ENCODE data around the gene CORT.
"Not testable (repeated sequence)": the region's sequence is repeated elsewhere in the genome, so short reads cannot be mapped to it uniquely, and the experiment has no call there.

The CORT gene, protein sequence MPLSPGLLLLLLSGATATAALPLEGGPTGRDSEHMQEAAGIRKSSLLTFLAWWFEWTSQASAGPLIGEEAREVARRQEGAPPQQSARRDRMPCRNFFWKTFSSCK

DNA sequence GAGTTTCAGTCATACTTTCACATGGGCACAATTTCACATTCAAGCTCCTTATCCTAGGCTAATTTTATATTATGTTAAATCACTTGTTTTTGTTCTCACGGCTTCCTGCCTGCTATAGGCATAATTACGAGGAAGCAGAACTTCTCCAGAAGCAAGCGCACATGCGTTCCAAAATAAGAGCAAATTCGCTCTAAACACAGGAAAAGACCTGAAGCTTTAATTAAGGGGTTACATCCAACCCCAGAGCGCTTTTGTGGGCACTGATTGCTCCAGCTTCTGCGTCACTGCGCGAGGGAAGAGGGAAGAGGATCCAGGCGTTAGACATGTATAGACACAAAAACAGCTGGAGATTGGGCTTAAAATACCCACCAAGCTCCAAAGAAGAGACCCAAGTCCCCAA, at the start of gene CORT:
Gene CORT (plus strand): TSS at position 281 of the 400 bp plus-strand sequence. CDS start 193 bp downstream, outside the sequence.
- no peak for DNase-seq (ENCODE audit: extremely low read depth in 1 of 2, low read depth in 1 of 2)

DNA sequence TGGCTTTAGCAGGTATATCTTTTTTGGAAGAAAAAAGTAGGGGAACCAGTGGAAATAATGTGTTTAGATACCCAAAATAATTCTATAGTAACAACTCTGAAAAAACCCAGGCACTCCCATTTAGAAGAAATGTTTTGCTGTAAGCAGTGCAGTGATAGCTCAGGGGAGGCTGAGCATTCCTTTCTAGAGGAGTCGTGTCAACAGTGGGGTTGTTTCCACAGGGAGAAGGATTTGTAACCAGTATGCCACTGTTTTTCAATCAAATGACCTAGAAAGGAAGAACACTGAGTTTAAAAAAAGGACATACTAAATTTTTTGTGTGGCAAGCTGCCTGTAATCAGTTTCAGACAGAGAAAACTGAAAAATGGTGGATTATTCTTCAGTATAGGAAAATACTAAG, 48.5 kb upstream of the CORT start:
- DNase-seq (ENCODE audit: extremely low read depth in 1 of 2, low read depth in 1 of 2), result no peak

DNA sequence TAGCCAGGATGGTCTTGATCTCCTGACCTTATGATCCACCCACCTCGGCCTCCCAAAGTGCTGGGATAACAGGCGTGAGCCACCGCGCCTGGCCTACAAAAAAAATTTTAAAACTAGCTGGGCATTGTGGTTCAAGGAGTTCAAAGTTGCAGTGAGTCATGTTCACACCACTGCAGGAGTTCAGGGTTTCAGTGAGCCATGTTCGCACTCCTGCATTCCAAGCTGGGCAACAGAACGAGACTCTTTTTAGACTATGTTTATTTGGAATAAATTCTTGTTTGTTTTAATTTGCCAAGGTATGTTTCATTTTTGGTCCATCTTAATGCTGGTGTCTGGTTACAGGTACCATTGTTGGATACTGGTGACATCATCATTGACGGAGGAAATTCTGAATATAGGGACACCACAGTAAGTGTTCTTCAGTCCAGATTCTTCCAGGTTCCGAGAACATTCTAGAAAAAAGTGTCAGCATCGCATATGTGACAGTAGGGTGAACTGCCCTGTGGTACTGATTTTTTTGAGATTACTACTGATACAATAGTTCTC, 47.0 kb upstream of the CORT start:
- no peak for DNase-seq (ENCODE audit: extremely low read depth in 1 of 2, low read depth in 1 of 2)

DNA sequence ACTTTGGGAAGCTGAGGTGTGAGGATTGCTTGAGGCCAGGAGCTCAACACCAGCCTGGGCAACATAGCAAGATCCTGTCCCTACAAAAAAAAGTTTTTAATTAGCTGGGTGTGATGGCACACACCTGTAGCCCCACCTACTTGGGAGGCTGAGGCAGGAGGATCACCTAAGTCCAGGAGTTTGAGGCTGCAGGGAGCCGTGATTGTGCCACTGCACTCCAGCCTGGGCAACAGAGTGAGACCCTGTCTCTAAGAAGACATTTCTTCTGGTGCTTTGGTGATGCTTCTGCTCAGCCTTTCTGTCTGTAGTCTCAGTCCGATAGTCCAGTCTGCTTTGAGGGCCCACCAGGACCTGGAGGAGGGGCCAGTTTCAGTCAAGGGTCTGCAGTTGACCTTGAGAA, 42.6 kb upstream of the CORT start:
- no peak for DNase-seq (ENCODE audit: extremely low read depth in 1 of 2, low read depth in 1 of 2)

DNA sequence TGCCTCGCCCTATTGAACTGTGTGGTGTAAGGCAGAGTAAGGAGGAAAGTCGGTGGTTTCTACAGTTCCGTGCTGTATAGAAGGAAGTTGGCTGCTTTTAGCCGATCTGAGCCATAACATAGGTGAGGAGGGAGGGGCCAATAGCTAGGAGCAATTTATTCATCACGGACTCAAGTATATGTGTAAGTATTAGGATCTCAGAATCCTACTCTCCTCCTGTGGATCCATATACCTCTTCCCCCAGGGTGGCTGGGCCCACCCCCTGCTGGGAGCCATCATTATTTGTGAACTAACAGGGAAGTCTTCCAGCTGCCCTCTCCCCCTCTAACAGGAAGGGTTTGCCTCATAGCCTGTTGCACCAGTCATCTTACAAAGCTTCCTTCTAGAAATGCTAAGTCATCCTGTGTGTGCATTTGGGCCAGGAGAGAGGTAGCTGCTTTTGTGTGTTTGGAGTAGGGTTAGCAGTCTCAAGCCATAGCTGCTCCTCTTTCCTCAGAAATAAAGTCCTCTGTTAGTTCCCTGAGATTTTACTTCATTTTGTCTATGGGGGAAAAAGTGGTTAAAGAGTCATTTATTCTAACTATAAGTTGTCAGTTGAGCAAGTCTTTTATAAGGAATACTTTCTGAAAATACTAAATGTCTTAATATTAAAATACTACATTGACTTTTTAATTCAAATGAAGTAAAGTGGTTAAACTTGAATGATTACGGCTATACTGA, 34.5 kb upstream of the CORT start:
- DNase-seq (ENCODE audit: extremely low read depth in 1 of 2, low read depth in 1 of 2), result no peak

DNA sequence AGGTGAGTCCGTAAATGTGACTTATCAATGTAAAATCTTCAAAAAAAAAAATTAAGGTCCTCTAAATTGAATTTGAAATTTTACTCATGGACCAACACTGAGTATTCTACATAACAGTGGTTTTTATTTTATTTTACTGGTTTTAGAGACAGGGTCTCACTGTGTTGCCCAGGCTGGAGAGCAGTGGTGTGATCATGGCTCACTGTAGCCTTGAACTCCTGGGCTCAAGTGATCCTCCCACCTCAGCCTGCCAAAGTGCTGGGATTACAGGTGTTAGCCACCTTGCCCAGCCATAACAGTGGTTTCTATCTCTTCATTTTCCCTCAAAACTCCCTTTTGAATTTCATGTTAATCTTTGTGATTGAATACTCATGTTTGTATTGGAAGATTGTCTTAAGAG, 33.9 kb upstream of the CORT start:
- not testable (repeated sequence) for DNase-seq (ENCODE audit: extremely low read depth in 1 of 2, low read depth in 1 of 2)

DNA sequence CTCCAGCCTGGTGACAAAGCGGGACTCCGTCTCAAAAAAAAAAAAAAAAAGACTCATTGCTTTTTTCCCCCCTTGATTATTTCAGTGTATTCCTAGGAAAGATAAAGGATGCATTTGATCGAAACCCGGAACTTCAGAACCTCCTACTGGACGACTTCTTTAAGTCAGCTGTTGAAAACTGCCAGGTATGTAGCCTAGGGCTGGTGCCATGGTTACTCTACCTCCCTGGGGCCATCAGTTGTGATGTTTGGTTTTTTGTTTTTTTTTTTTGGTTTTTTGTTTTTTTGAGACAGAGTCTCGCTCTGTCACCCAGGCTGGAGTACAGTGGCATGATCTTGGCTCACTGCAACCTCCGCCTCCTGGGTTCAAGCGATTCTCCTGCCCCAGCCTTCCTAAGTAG, 31.1 kb upstream of the CORT start:
- not testable (repeated sequence) for DNase-seq (ENCODE audit: extremely low read depth in 1 of 2, low read depth in 1 of 2)

DNA sequence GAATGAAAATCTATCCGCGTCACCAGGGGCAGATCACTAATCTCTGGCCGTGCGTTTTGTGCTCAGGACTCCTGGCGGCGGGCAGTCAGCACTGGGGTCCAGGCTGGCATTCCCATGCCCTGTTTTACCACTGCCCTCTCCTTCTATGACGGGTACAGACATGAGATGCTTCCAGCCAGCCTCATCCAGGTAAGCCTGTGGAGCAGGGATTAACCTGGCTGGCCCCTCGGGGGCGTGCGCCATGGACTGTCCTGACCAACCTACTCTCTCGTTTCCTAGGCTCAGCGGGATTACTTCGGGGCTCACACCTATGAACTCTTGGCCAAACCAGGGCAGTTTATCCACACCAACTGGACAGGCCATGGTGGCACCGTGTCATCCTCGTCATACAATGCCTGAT, 30.5 kb upstream of the CORT start:
- no peak for DNase-seq (ENCODE audit: extremely low read depth in 1 of 2, low read depth in 1 of 2)

DNA sequence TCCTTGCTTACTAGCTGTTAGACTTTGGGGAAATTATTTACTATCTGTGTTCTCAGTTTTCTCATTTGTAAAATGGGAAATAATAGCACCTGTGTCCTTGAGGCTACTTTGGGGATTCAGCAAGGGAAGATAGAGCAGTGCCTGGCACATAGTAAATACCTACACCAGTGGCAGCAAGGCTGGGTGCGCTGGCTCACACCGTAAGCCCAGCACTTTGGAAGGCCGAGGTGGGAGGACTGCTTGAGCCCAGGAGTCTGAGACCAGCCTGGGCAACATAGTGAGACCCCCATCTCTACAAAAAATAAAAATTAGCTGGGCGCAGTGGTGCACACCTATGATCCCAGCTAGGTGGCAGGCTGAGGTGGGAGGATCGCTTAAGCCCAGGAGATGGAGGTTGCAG, 28.2 kb upstream of the CORT start:
- no peak for DNase-seq (ENCODE audit: extremely low read depth in 1 of 2, low read depth in 1 of 2)

DNA sequence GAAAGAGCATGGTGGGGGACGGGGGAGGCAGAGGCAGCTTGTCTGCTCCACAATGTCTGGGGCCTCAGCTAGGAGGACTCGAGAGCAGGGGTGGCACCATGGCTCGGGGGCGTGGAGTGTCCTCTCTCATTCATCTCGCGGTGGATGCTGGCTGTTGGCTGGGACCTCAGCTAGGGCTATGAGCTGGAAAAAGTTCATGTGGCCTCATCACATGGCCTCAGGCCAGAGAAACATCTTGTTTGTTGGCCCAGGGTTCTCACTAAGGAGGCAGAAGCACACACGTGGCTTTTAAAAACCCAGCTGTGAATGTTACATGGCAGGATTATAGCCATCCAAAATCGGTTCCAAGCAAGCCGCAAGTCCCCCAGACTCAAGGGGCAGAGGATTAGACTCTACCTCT, 25.8 kb upstream of the CORT start:
- no peak for DNase-seq (ENCODE audit: extremely low read depth in 1 of 2, low read depth in 1 of 2)

DNA sequence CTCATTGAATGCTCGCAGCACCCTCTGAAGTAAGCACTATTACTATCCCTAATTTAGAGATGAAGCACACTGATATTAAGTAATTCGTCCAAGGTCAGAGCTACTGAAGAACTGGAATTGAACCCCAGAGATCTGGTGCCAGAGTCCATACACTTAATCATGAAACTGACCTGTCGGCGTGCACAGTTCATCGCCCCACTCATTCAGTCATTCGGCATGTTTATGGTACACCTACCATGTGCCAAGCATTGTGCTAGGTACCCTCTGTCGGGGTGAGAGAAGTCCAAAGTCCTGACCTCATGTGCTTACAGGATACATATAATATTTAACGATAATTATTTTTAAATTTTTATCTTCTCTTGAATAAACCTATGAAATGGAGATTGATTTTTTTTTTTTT, 25.2 kb upstream of the CORT start:
- no peak for DNase-seq (ENCODE audit: extremely low read depth in 1 of 2, low read depth in 1 of 2)

DNA sequence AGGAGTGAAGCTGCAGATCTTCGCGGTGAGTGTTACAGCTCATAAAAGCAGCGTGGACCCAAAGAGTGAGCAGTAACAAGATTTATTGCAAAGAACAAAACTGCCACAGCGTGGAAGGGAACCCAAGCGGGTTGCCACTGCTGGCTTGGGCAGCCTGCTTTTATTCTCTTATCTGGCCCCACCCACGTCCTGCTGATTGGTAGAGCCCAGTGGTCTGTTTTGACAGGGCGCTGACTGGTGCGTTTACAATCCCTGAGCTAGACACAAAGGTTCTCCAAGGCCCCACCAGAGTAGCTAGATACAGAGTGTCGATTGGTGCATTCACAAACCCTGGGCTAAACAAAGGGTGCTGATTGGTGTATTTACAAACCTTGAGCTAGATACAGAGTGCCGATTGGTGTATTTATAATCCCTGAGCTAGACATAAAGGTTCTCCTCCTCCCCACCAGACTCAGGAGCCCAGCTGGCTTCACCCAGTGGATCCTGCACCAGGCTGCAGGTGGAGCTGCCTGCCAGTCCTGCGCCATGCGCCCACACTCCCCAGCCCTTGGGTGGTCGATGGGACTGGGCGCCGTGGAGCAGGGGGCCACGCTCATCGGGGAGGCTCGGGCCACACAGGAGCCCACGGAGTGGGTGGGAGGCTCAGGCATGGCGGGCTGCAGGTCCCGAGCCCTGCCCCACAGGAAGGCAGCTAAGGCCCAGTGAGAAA, 23.9 kb upstream of the CORT start:
- DNase-seq (ENCODE audit: extremely low read depth in 1 of 2, low read depth in 1 of 2), result not testable (repeated sequence)

DNA sequence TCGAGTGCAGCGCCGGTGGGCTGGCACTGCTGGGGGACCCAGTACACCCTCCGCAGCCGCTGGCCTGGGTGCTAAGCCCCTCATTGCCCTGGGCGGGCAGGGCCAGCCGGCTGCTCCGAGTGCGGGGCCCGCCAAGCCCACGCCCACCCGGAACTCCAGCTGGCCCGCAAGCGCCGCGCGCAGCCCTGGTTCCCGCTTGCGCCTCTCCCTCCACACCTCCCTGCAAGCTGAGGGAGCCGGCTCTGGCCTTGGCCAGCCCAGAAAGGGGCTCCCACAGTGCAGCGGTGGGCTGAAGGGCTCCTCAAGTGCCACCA, 23.3 kb upstream of the CORT start:
- not testable (repeated sequence) for DNase-seq (ENCODE audit: extremely low read depth in 1 of 2, low read depth in 1 of 2)

DNA sequence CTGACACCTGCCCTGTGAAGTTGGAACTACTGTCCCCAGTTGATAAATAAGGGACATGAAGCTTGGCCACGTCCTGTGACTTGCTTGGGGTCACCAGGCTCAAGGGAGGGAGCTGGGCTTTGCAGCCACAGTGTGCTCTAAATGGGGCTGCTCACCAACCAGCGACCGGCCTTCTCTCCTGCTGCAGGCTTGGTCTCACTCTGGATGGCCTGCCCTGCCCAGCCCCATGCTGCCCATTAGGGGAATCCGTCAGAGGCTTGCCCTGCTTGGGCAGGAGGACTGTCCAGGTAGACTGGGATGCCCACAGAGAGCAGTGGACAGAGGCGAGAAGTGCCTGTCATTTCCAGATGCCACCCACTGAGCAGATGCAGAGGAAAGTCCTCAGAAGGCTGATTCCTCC, 20.8 kb upstream of the CORT start:
- DNase-seq (ENCODE audit: extremely low read depth in 1 of 2, low read depth in 1 of 2), result no peak

DNA sequence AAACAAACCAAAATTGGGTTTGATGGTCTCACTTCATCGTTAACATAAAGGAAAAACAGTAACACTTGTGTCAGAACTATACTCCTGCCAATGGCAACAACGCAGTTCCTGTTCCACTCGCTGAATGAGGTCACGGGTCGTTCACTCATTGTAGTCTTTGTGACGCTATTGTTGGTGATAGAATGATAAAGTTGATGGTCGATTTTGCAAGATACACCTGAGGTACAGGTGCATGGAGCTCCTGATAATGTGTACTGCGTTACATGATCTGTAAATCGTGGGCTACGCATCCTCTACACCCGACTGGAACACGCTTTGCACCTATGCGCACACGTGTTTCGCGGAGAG, 20.0 kb upstream of the CORT start:
- no peak for DNase-seq (ENCODE audit: extremely low read depth in 1 of 2, low read depth in 1 of 2)

DNA sequence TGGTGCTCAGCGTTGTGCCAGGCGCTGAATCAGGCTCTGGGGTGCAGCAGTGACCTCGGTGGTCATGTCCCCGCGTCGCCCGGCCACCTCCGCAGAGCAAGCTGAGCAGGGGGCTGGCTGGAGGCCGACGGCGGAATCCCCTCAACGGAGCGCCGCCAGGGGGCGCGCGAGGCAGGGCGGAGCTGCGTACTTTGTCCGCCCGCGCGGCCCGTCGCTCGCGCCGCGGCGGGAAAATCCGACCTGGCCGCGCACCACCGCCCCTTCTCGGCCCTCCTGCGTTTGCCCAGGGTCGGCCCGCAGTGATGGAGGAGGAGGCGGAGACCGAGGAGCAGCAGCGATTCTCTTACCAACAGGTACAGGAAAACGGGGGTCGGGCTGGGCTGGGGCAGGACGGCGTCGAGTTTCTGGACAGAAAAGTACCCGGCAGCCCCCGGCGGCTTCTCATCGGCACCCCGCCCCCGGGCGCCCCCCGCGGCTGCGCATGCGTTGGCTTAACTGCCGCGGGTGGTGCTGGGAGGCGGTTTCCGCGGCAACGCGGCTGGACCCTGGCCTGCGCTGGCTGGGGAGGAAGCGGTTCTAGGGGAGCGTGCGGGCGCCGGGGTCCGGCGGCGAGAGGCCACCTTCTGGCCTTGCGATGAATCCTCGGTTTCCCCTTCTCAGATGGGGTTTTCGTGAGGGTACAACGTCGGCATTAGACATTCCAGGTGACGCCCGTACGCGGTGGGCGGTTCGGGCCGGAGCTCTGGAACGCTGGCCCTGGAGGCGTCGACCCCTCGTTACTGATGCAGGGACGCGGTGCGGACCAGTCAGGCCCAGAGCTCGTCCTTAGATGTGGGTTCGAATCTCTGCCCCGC, 19.4 kb upstream of the CORT start, which contains the start of gene CENPS:
Gene CENPS (plus strand): TSS at position 218 of the 854 bp plus-strand sequence. CDS start 85 bp downstream, at position 303.
- DNase-seq (ENCODE audit: extremely low read depth in 1 of 2, low read depth in 1 of 2), result peak; percentile 87 to 91

DNA sequence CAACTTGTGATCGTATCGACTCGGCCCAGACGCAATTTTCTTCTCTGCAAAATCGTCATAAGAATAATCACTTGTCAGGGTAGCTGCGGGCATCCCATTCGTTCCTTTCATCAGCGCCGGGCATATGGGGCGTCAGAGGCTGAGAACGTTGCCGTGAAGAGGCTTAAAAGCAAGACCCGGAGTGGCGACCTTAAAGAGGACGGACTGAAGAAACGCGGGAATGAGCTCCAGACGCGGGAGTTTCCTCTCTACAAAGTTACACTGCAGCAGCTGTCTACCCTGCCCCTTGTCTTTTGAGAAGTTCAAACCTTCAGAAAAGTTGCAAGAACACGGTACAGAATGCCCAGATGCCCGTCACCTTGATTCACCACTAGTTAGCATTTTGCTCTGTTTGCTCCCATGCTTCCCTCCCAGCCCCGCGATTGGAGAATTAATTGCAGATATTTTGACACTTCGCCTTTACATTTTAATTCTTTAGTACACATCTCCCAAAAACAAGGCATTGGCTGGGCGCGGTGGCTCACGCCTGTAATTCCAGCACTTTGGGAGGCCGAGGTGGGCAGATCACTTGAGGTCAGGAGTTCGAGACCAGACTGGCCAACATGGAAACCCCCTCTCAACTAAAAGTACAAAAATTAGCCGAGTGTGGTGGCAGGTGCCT, 18.6 kb upstream of the CORT start:
- no peak for DNase-seq (ENCODE audit: extremely low read depth in 1 of 2, low read depth in 1 of 2)

DNA sequence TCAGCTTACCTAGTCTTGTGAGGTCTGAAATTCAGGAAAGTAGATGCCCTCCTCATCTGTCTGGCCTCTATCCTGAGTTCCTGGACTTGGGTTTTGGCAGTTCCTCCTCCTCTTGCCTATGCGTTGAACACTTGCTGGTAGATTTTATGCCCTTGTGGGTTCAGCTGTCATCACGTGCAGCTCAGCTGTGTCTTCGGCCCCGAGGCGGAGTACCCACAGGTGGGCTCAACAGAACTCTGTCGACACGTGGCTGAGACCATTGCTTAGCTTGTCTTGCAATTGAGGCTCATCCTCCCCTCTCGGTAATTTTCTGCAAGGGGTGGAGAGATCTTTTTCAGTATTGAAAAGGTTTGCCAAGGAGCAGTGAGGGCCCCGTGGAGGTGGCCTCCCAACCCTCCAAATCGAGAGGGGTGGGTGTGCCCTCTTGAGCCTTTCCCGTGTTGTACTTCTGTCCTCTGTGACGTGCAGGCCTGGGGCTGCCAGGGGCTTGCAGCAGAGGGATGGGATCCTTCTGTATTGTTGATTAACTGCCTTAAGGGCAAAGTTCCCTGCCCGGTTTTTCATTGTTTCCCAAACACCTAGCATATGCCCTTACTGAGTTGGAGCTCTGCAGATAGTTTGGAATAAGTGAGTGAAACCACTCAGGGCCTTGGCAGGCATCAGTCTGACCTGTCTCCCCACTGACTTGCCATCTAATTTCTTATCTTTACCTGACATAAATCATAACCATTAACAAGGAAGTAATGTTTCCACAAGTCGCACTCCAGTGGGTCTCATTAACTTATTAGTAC, 16.7 kb upstream of the CORT start:
- no peak for DNase-seq (ENCODE audit: extremely low read depth in 1 of 2, low read depth in 1 of 2)

DNA sequence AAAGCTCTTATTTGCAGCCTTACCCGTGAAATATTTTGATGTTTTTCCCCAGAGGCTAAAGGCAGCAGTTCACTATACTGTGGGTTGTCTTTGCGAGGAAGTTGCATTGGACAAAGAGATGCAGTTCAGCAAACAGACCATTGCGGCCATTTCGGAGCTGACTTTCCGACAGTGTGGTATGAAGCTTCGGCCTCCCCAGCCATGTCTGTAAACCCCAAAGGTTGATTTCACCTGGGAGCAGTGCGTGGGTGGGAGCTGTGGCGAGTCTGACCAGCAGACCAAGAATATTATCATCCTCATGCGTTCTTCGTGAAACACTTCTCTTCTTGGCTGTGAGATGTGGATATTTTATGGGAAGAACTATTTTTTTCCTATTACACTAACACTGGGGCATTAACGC, 16.0 kb upstream of the CORT start:
- no peak for DNase-seq (ENCODE audit: extremely low read depth in 1 of 2, low read depth in 1 of 2)

DNA sequence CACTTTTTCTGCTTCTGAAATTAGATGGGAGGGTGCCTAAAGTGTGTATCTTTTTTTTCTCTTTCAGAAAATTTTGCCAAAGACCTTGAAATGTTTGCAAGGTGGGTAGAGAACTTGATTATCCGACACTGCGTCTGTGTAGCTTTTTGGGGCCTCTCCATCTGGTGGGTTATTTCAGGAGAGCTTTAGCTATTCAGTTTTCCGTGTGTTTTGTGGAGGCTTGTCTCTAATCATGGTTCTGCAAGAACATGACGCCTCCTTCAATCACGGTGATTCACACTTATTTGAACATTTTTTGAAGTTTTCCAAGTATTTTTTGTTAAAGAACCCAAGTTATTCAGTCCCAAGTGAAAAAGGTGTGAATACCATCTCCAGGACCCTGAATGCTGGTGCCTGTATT, 15.2 kb upstream of the CORT start:
- no peak for DNase-seq (ENCODE audit: extremely low read depth in 1 of 2, low read depth in 1 of 2)
